Lower leg skin (tissue), 3 donors: ENCODE data around the gene ICAM5.

Experiments used
- CTCF ChIP-seq, 3 donors: fragments of 450-650 bp; IDR thresholded peaks; one replicate each; pipeline ENCODE4 v1.5.1; 2016; ENCODE audit warnings: antibody characterized with exemption in 3 of 3, mild to moderate bottlenecking in 3 of 3, moderate library complexity in 2 of 3
- POLR2A ChIP-seq, 2 donors: fragments of 450-650 bp; IDR thresholded peaks; one replicate each; pipeline ENCODE4 v1.6.1; 2016 to 2017; ENCODE audit warnings: antibody characterized with exemption in 2 of 2, mild to moderate bottlenecking in 1 of 2, moderate library complexity in 1 of 2

GRCh38 chr19:10246511-10246910, 43.2 kb upstream of the ICAM5 start:
- no peak for TF ChIP-seq CTCF (IDR thresholded peaks at IDR 0.05)
- TF ChIP-seq POLR2A (IDR thresholded peaks at IDR 0.05) = no peak
